CD4-positive, alpha-beta T cell (primary cell): ENCODE measurements around the gene GCG. TPM values are rescaled to one million over a fixed set of nuclear protein-coding genes. Genes with fewer than 3 reads are reported as not detected.

Experiments
- ATAC-seq: fragments of 200-7000 bp; cut with Tn5 transposase; one replicate; pipeline ENCODE4 v1.10.0; 2022; ENCODE audit warnings: mild to moderate bottlenecking; ENCODE audit not compliant: poor library complexity
- CTCF ChIA-PET: fragments of 350-600 bp; sonication (Branson Sonifier 250); formaldehyde crosslinking; loops from one replicate; lab custom pipeline; 2021; ENCODE audit warnings: antibody characterized with exemption, inconsistent platforms; lab: Charles Lee
- POLR2A ChIA-PET: fragments of 350-600 bp; sonication (Branson Sonifier 250); formaldehyde crosslinking; loops from one replicate; lab custom pipeline; 2021; ENCODE audit warnings: antibody characterized with exemption, inconsistent platforms; lab: Charles Lee
- DNase-seq, 14 experiments: peaks; one replicate each; pipeline ENCODE4 v3.0.0-alpha.2; 2013 to 2020; ENCODE audit warnings: mixed read lengths in 2 of 14
- H3K27ac ChIP-seq, 2 donors: one replicate each; pipeline versions ENCODE4 v1.5.1 to v1.7.0; 2013; ENCODE audit warnings: low read length in 2 of 2, low read depth in 1 of 2, mild to moderate bottlenecking in 1 of 2
- H3K27me3 ChIP-seq, 2 experiments: 1 replicate in 1 of 2; 2 replicates in 1 of 2; pipeline versions ENCODE4 v1.6.1 to v1.7.0; 2013; ENCODE audit warnings: low read length in 2 of 2, control low read depth in 1 of 2, mild to moderate bottlenecking in 1 of 2, moderate library complexity in 1 of 2; ENCODE audit not compliant: insufficient read depth in 2 of 2, control insufficient read depth in 1 of 2
- H3K36me3 ChIP-seq: one replicate; pipeline ENCODE4 v1.6.1; 2013; ENCODE audit warnings: low read length, control low read depth; ENCODE audit not compliant: insufficient read depth
- H3K4me1 ChIP-seq: one replicate; pipeline ENCODE4 v1.6.1; 2013; ENCODE audit warnings: low read length, control low read depth; ENCODE audit not compliant: insufficient read depth
- H3K4me3 ChIP-seq: one replicate; pipeline ENCODE4 v1.5.1; 2013; ENCODE audit warnings: mild to moderate bottlenecking, low read length, moderate library complexity
- H3K9me3 ChIP-seq, 2 experiments: 1 replicate in 1 of 2; 2 replicates in 1 of 2; pipeline versions ENCODE4 v1.6.1 to v1.7.0; 2013; ENCODE audit warnings: low read length in 2 of 2, mild to moderate bottlenecking in 2 of 2, control low read depth in 1 of 2, moderate library complexity in 1 of 2; ENCODE audit not compliant: control insufficient read depth in 1 of 2, insufficient read depth in 1 of 2
- H3K27ac Mint-ChIP-seq: one replicate; pipeline ENCODE4 v1.8.0; 2020; ENCODE audit warnings: mixed read lengths
- H3K27me3 Mint-ChIP-seq: one replicate; pipeline ENCODE4 v1.8.0; 2021; ENCODE audit warnings: mixed read lengths
- H3K36me3 Mint-ChIP-seq: one replicate; pipeline ENCODE4 v1.8.0; 2021; ENCODE audit warnings: low read depth, mixed read lengths
- H3K4me1 Mint-ChIP-seq: one replicate; pipeline ENCODE4 v1.8.0; 2021; ENCODE audit warnings: low read depth, mixed read lengths
- H3K4me3 Mint-ChIP-seq: one replicate; pipeline ENCODE4 v1.8.0; 2020; ENCODE audit warnings: mild to moderate bottlenecking, mixed read lengths
- H3K9me3 Mint-ChIP-seq: one replicate; pipeline ENCODE4 v1.8.0; 2020; ENCODE audit warnings: mixed read lengths
- CTCF ChIP-seq: fragments of 200-600 bp; IDR thresholded peaks from one replicate; pipeline ENCODE4 v1.8.0; 2022; ENCODE audit warnings: antibody characterized with exemption, mild to moderate bottlenecking
- intact Hi-C, 2 experiments: fragments of 100-400 bp; cut with DNase I in 1 of 2; cut with micrococcal nuclease in 1 of 2; formaldehyde crosslinking; loops; one replicate each; pipeline versions ENCODE4 v1.15.1 to v1.9.0; 2023 to 2025; cut with DNase I, micrococcal nuclease
- total RNA-seq, 174 experiments: library from RNA in 2 of 174; stranded (reverse) in 2 of 174; gene quantifications; one replicate each; pipeline ENCODE4 v1.2.3 and lab custom pipeline; 2021 to 2026

Gene GCG
- total RNA-seq, 2 experiments from 2014 or later, result not detected

GRCh38 chr2:162113776-162114168 lies 38.3 kb downstream of the GCG start:
- Mint-ChIP-seq H3K4me1 (peaks cover 12% of the 10 kb centered on the region), H3K36me3 (no peaks in the 10 kb centered on the region), H3K9me3 (peaks cover 6% of the 10 kb centered on the region), H3K27me3 (no peaks in the 10 kb centered on the region), H3K27ac (no peak overlapping the region), H3K4me3 (no peak overlapping the region)
- H3K36me3 ChIP-seq, result no peaks in the 10 kb centered on the region
- H3K4me3 ChIP-seq, result no peak overlapping the region
- intact Hi-C loops, result no loop called here
- no peak overlapping the region for H3K27ac ChIP-seq
- POLR2A ChIA-PET, result no interaction called here
- H3K4me1 ChIP-seq, result peaks cover 6% of the 10 kb centered on the region
- no peak for TF ChIP-seq CTCF
- DNase-seq, result no peak
- H3K27me3 ChIP-seq, result no peaks in the 10 kb centered on the region
- ATAC-seq, result no peak
- CTCF ChIA-PET, result no interaction called here
- H3K9me3 ChIP-seq, result no peaks in the 10 kb centered on the region

GRCh38 chr2:162113088-162113775 lies 38.8 kb downstream of the GCG start:
- ChIA-PET POLR2A (no interaction called here), CTCF (no interaction called here)
- intact Hi-C loops, result no loop called here
- TF ChIP-seq CTCF, result no peak
- H3K36me3 ChIP-seq, result no peaks in the 10 kb centered on the region
- Mint-ChIP-seq H3K4me1 (peaks cover 8% of the 10 kb centered on the region), H3K36me3 (no peaks in the 10 kb centered on the region), H3K27me3 (no peaks in the 10 kb centered on the region), H3K9me3 (peaks cover 6% of the 10 kb centered on the region), H3K27ac (no peak overlapping the region), H3K4me3 (no peak overlapping the region)
- no peak overlapping the region for H3K4me3 ChIP-seq
- peaks cover 2% of the 10 kb centered on the region for H3K4me1 ChIP-seq
- ATAC-seq (no peak), DNase-seq (no peak)
- no peak overlapping the region for H3K27ac ChIP-seq
- no peaks in the 10 kb centered on the region for H3K27me3 ChIP-seq
- no peaks in the 10 kb centered on the region for H3K9me3 ChIP-seq

- Histone ChIP-seq H3K9me3 (no peaks in the 10 kb centered on the region), H3K4me1 (peaks cover 2% of the 10 kb centered on the region), H3K36me3 (no peaks in the 10 kb centered on the region), H3K4me3 (no peak overlapping the region), H3K27ac (no peak overlapping the region), H3K27me3 (no peaks in the 10 kb centered on the region)
- peaks cover 6% of the 10 kb centered on the region for H3K9me3 Mint-ChIP-seq
- no peaks in the 10 kb centered on the region for H3K27me3 Mint-ChIP-seq
- ATAC-seq, result no peak
- POLR2A ChIA-PET, result no interaction called here
- H3K36me3 Mint-ChIP-seq, result no peaks in the 10 kb centered on the region
- no peak overlapping the region for H3K4me3 Mint-ChIP-seq
- no peak overlapping the region for H3K27ac Mint-ChIP-seq
- intact Hi-C loops, result no loop called here
- CTCF ChIA-PET, result no interaction called here
- TF ChIP-seq CTCF, result no peak
- DNase-seq, result no peak
- H3K4me1 Mint-ChIP-seq, result peaks cover 8% of the 10 kb centered on the region
Observed at GRCh38 chr2:162111958-162112850, 39.8 kb downstream of the GCG start.
